Rectal smooth muscle tissue (tissue), 1 donor: ENCODE measurements around the gene ZBTB17.
A peak's percentile ranks its signal among the peaks of the same experiment; 100 is the strongest.
"Not testable (repeated sequence)": the region's sequence is repeated elsewhere in the genome, so short reads cannot be mapped to it uniquely, and the experiment has no call there.

ENCODE experiments used
- H3K27ac ChIP-seq: one replicate; pipeline ENCODE4 v1.7.0; 2013; ENCODE audit warnings: low read depth, low read length, inconsistent platforms
- H3K27me3 ChIP-seq: one replicate; pipeline ENCODE4 v1.7.0; 2013; ENCODE audit warnings: low read length; ENCODE audit not compliant: control insufficient read depth, insufficient read depth
- H3K36me3 ChIP-seq: one replicate; pipeline ENCODE4 v1.7.0; 2013; ENCODE audit warnings: low read length; ENCODE audit not compliant: control insufficient read depth, insufficient read depth
- H3K4me1 ChIP-seq: one replicate; pipeline ENCODE4 v1.7.0; 2013; ENCODE audit warnings: low read length; ENCODE audit not compliant: control insufficient read depth, insufficient read depth
- H3K4me3 ChIP-seq: one replicate; pipeline ENCODE4 v1.7.0; 2013; ENCODE audit warnings: low read length
- H3K9ac ChIP-seq: one replicate; pipeline ENCODE4 v1.7.0; 2013; ENCODE audit warnings: low read length

ZBTB17 gene

GRCh38 chr1:15992187-15992553 lies 16.3 kb upstream of the ZBTB17 start:
- Histone ChIP-seq H3K27ac (no peak overlapping the region), H3K36me3 (no peaks in the 10 kb centered on the region), H3K9ac (no peak overlapping the region), H3K4me3 (no peak overlapping the region), H3K4me1 (no peaks in the 10 kb centered on the region), H3K27me3 (no peaks in the 10 kb centered on the region)

DNA sequence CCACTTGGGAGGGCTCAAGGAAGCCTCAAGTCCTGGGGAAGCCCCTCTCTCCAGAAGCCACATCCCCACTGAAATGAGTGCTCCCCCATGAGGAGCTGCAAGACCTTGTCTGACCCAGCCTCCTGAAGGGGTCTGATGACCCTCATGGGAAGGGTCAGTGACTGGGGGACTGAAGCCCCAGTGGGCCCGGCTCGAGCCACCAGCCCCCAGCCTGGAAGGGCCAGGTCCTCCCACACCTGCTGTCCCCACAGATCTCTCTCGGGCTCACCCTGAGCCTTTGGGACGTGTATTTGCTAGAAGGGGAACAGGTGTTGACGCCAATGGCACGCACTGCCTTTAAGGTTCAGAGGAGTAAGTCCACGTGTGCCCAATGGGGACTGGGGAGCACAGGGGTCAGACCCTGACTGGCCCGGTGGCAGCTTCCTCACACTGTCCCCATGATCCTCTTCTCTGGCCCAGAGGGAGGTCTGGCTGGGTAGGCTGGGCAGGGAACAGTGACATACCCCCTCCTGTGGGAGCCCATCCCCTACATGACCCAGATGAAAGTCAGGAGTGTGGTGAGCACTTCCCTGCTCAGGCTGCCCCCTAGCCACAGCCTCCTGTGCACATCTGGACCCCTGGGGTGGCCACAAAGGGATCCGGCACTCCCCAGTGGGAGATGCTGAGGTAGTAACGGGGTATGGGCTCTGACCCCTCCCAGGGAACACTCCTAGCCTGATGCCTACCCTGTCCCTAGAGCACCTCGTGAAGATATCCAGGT lies 15.7 kb upstream of the ZBTB17 start:
- Histone ChIP-seq H3K4me3 (no peak overlapping the region), H3K36me3 (no peaks in the 10 kb centered on the region), H3K4me1 (no peaks in the 10 kb centered on the region), H3K27me3 (no peaks in the 10 kb centered on the region), H3K27ac (no peak overlapping the region), H3K9ac (no peak overlapping the region)

DNA sequence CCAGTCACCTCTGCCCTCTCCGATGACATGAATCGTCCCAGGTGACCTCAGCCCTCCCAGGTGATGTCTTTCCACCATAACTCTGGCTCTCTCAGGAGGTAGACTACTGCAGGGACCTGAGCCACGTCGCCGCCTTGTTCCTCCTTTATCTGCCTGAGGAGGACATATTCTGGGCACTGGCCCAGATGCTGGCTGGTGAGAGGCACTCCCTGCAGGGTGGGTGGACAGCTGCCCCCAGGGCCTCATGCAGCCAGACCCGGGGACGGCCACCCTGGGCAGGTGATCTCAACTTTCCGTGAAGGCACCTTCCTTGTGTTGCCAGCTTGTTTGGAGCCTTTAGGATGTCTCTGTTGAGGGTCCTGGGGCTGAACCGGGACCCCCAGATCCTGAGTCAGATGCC lies 13.9 kb upstream of the ZBTB17 start:
- no peaks in the 10 kb centered on the region for H3K4me1 ChIP-seq
- H3K27ac ChIP-seq: no peak overlapping the region
- no peak overlapping the region for H3K4me3 ChIP-seq
- H3K27me3 ChIP-seq: no peaks in the 10 kb centered on the region
- no peak overlapping the region for H3K9ac ChIP-seq
- no peaks in the 10 kb centered on the region for H3K36me3 ChIP-seq

GRCh38 chr1:15988856-15989736 lies 13.2 kb upstream of the ZBTB17 start:
- no peaks in the 10 kb centered on the region for H3K36me3 ChIP-seq
- no peak overlapping the region for H3K9ac ChIP-seq
- no peak overlapping the region for H3K27ac ChIP-seq
- H3K4me1 ChIP-seq: no peaks in the 10 kb centered on the region
- H3K27me3 ChIP-seq: no peaks in the 10 kb centered on the region
- H3K4me3 ChIP-seq: no peak overlapping the region

DNA sequence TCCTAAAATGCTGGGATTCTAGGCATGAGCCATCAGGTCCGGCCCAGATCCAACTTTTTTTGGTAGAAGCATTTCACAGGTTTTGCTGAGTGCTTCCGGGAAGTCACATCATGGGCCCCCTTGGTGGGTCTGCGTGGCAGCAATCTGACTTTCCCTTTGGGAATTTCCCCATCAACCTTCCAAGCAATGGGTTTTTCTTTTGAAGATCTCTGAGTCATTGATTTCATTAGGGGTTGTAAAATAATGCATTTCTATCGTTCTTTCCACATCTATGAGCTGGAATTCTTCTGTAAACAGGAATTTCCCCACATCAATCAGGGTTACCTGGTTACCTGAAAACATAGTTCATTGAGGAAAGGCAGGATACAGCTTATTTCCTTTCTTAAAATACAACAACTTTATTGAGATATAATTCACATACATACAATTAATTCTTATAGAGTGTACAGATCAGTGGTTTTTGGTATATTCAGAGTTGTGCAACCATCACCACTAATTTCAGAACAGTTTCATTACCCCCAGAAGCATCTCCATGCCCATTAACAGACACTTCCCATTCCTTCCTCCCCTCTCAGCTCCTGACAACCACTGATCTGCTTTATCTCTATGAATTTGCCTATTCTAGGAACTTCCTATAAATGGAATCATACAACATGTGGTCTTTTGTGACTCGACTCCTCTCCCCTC lies 9.9 kb upstream of the ZBTB17 start:
- Histone ChIP-seq H3K4me3 (no peak overlapping the region), H3K9ac (no peak overlapping the region), H3K27ac (no peak overlapping the region), H3K27me3 (no peaks in the 10 kb centered on the region), H3K36me3 (no peaks in the 10 kb centered on the region), H3K4me1 (no peaks in the 10 kb centered on the region)

DNA sequence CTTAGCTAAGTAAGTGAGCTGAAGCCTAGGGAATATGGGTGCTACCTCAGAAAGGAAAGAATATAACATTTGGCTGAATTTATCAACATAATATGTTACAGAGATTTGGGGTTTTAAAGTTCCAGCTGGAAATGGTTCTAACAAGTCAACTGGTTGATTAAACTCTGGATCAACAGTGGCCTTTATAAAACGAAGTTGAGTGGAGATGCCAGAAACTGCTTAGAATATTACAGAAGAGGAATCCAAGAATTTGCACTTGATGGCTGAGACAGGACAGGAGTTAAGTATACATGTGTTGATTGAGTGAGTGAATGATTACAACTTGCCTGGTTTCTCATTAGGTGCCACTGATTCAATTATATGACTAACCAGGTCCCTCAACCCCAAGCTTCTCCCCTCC lies 7.4 kb upstream of the ZBTB17 start:
- no peak overlapping the region for H3K4me3 ChIP-seq

GRCh38 chr1:15981679-15982078 lies 5.8 kb upstream of the ZBTB17 start:
- Histone ChIP-seq H3K27me3 (no peaks in the 10 kb centered on the region), H3K4me3 (no peak overlapping the region), H3K27ac (no peak overlapping the region)

More for the DNA sequence above, 7.4 kb upstream of the ZBTB17 start:
- no peak overlapping the region for H3K27ac ChIP-seq
- no peaks in the 10 kb centered on the region for H3K36me3 ChIP-seq
- H3K27me3 ChIP-seq: no peaks in the 10 kb centered on the region
- no peak overlapping the region for H3K9ac ChIP-seq
- no peaks in the 10 kb centered on the region for H3K4me1 ChIP-seq

DNA sequence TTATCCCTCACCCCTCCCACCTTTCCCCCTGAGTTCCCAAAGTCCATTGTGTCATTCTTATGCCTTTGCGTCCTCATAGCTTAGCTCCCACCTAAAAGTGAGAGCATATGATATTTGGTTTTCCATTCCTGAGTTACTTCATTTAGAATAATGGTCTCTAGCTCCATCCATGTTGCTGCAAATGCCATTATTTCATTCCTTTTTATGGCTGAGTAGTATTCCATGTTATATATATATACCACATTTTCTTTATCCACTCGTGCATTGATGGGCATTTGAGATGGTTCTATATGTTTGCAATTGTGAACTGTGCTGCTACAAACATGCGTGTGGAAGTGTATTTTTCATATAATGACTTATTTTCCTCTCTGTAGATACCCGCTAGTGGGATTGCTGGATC lies 2.0 kb upstream of the ZBTB17 start:
- not testable (repeated sequence) for H3K4me3 ChIP-seq, H3K4me1 ChIP-seq, H3K36me3 ChIP-seq, H3K27me3 ChIP-seq, H3K9ac ChIP-seq, H3K27ac ChIP-seq

More at GRCh38 chr1:15981679-15982078, 5.8 kb upstream of the ZBTB17 start:
- no peaks in the 10 kb centered on the region for H3K4me1 ChIP-seq
- H3K9ac ChIP-seq: no peak overlapping the region
- H3K36me3 ChIP-seq: no peaks in the 10 kb centered on the region

GRCh38 chr1:15975358-15975804 lies 520 bp downstream of the ZBTB17 start:
- Histone ChIP-seq H3K4me1 (peaks cover 7% of the 10 kb centered on the region), H3K27me3 (no peaks in the 10 kb centered on the region), H3K36me3 (peaks cover 7% of the 10 kb centered on the region), H3K27ac (peak overlapping the region; percentile 79), H3K9ac (no peak overlapping the region), H3K4me3 (peak overlapping the region; percentile 76)

- H3K9ac ChIP-seq: no peak overlapping the region
- peaks cover 7% of the 10 kb centered on the region for H3K4me1 ChIP-seq
- H3K4me3 ChIP-seq: peak overlapping the region; percentile 76
- no peaks in the 10 kb centered on the region for H3K27me3 ChIP-seq
- peaks cover 7% of the 10 kb centered on the region for H3K36me3 ChIP-seq
- no peak overlapping the region for H3K27ac ChIP-seq
Measured at GRCh38 chr1:15974855-15975254, 1.0 kb downstream of the ZBTB17 start.

DNA sequence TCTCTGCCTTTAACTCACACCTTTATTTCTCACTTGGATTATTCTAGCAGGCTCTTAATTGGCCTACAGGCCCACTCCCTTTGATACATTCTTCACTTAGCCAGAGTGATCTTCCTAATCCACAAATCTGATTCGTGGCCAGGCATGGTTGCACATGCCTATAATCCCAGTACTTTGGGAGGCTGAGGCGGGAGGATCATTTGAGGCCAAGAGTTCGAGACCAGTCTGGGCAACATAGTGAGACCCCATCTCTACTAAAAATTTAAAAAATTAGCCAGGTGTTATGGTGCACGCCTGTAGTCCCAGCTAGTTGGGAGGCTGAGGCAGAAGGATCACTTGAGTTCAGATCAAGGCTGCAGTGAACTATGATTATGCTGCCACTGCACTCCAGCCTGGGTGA lies 2.1 kb downstream of the ZBTB17 start:
- Histone ChIP-seq H3K27me3 (no peaks in the 10 kb centered on the region), H3K4me3 (no peak overlapping the region), H3K9ac (no peak overlapping the region), H3K36me3 (peaks cover 10% of the 10 kb centered on the region), H3K27ac (no peak overlapping the region), H3K4me1 (peaks cover 7% of the 10 kb centered on the region)

GRCh38 chr1:15972409-15972808 lies 3.5 kb downstream of the ZBTB17 start:
- Histone ChIP-seq H3K4me1 (peaks cover 7% of the 10 kb centered on the region), H3K27me3 (no peaks in the 10 kb centered on the region), H3K4me3 (no peak overlapping the region), H3K9ac (no peak overlapping the region), H3K27ac (no peak overlapping the region), H3K36me3 (peaks cover 10% of the 10 kb centered on the region)
